MM.1S (cell line): Measurements from ENCODE around the gene CXADR.

Experiments
- DNase-seq: peaks from one replicate; pipeline ENCODE4 v3.0.0-alpha.2; 2015
- H2AFZ ChIP-seq: fragments of 300-600 bp; sonication (generic); 2 replicates; pipeline ENCODE4 v1.6.0; 2016; ENCODE audit warnings: antibody characterized with exemption, low read length
- H3F3A ChIP-seq: fragments of 300-600 bp; sonication (generic); 2 replicates; pipeline ENCODE4 v1.6.1; 2016; ENCODE audit warnings: mild to moderate bottlenecking, antibody characterized with exemption, low read length, moderate library complexity, mixed read lengths; ENCODE audit not compliant: insufficient read depth
- H3K27ac ChIP-seq: fragments of 300-600 bp; sonication (generic); 2 replicates; pipeline ENCODE4 v1.5.1; 2016; ENCODE audit warnings: mild to moderate bottlenecking, low read length
- H3K27me3 ChIP-seq: fragments of 300-600 bp; sonication (generic); replicated peaks from 2 replicates; pipeline ENCODE4 v1.6.0; 2016; ENCODE audit warnings: low read length; ENCODE audit not compliant: insufficient read depth
- H3K36me3 ChIP-seq: fragments of 300-600 bp; sonication (generic); replicated peaks from 2 replicates; pipeline ENCODE4 v1.6.1; 2016; ENCODE audit warnings: mild to moderate bottlenecking, low read length, mixed read lengths; ENCODE audit not compliant: insufficient read depth
- H3K4me1 ChIP-seq: fragments of 300-600 bp; sonication (generic); 2 replicates; pipeline ENCODE4 v1.6.1; 2016; ENCODE audit warnings: low read length, mixed read lengths
- H3K4me2 ChIP-seq: fragments of 300-600 bp; sonication (generic); 2 replicates; pipeline ENCODE4 v1.6.0; 2016; ENCODE audit warnings: low read depth, low read length
- H3K4me3 ChIP-seq: fragments of 300-600 bp; sonication (generic); 2 replicates; pipeline ENCODE4 v1.5.1; 2016; ENCODE audit warnings: low read length, mixed read lengths
- H3K79me2 ChIP-seq: fragments of 300-600 bp; sonication (generic); 2 replicates; pipeline ENCODE4 v1.6.1; 2016; ENCODE audit warnings: mixed run types, low read length, mixed read lengths
- H3K9ac ChIP-seq: fragments of 300-600 bp; sonication (generic); 2 replicates; pipeline ENCODE4 v1.6.1; 2016; ENCODE audit warnings: low read length, mixed read lengths
- H3K9me2 ChIP-seq: fragments of 300-600 bp; sonication (generic); replicated peaks from 2 replicates; pipeline ENCODE4 v1.6.1; 2016; ENCODE audit warnings: mild to moderate bottlenecking, low read length, mixed read lengths; ENCODE audit not compliant: insufficient read depth
- H3K9me3 ChIP-seq: fragments of 300-600 bp; sonication (generic); replicated peaks from 2 replicates; pipeline ENCODE4 v1.6.1; 2016; ENCODE audit warnings: mild to moderate bottlenecking, low read length, mixed read lengths; ENCODE audit not compliant: insufficient read depth
- H4K20me1 ChIP-seq: fragments of 300-600 bp; sonication (generic); 2 replicates; pipeline ENCODE4 v1.6.1; 2016; ENCODE audit warnings: mild to moderate bottlenecking, low read length, moderate library complexity, mixed read lengths; ENCODE audit not compliant: insufficient read depth
- CTCF ChIP-seq: fragments of 300-600 bp; sonication (generic); IDR thresholded peaks from 2 replicates; pipeline ENCODE4 v1.5.1; 2016; ENCODE audit warnings: antibody characterized with exemption, low read length, mixed read lengths
- EZH2 ChIP-seq: fragments of 300-600 bp; sonication (generic); optimal IDR thresholded peaks from 2 replicates; pipeline ENCODE3; 2017; ENCODE audit warnings: low read depth, mild to moderate bottlenecking, antibody characterized with exemption, low read length, mixed read lengths
- EZH2phosphoT487 ChIP-seq: fragments of 300-600 bp; sonication (generic); IDR thresholded peaks from 2 replicates; pipeline ENCODE4 v1.6.1; 2018; ENCODE audit warnings: antibody characterized with exemption, low read length

Gene CXADR

GRCh38 chr21:17529648-17530047, 16.8 kb downstream of the CXADR start:
- no peak overlapping the region for H2AFZ ChIP-seq
- TF ChIP-seq EZH2phosphoT487: no peak
- no peaks in the 10 kb centered on the region for H3F3A ChIP-seq
- no peaks in the 10 kb centered on the region for H3K9me2 ChIP-seq
- H3K4me1 ChIP-seq: no peaks in the 10 kb centered on the region
- H3K79me2 ChIP-seq: peaks cover 2% of the 10 kb centered on the region; the same call in 1 of the 2 replicates
- no peak overlapping the region for H3K4me3 ChIP-seq
- H3K27ac ChIP-seq: no peak overlapping the region
- H3K4me2 ChIP-seq: no peak overlapping the region
- no peaks in the 10 kb centered on the region for H3K36me3 ChIP-seq
- DNase-seq: no peak
- no peaks in the 10 kb centered on the region for H4K20me1 ChIP-seq
- no peaks in the 10 kb centered on the region for H3K27me3 ChIP-seq
- no peaks in the 10 kb centered on the region for H3K9me3 ChIP-seq
- no peak overlapping the region for H3K9ac ChIP-seq

GRCh38 chr21:17532292-17532691, 19.4 kb downstream of the CXADR start:
- no peak overlapping the region for H2AFZ ChIP-seq
- H3K79me2 ChIP-seq: peaks cover 2% of the 10 kb centered on the region; the same call in 1 of the 2 replicates
- no peaks in the 10 kb centered on the region for H3K36me3 ChIP-seq
- H3K4me1 ChIP-seq: no peaks in the 10 kb centered on the region
- TF ChIP-seq CTCF: no peak
- TF ChIP-seq EZH2: no peak
- no peak for TF ChIP-seq EZH2phosphoT487
- no peaks in the 10 kb centered on the region for H3K27me3 ChIP-seq
- no peaks in the 10 kb centered on the region for H3K9me3 ChIP-seq
- H3K4me3 ChIP-seq: no peak overlapping the region
- DNase-seq: no peak
- no peaks in the 10 kb centered on the region for H4K20me1 ChIP-seq
- no peaks in the 10 kb centered on the region for H3F3A ChIP-seq
- no peak overlapping the region for H3K4me2 ChIP-seq
- H3K9ac ChIP-seq: no peak overlapping the region
- no peaks in the 10 kb centered on the region for H3K9me2 ChIP-seq
- no peak overlapping the region for H3K27ac ChIP-seq

- Histone ChIP-seq H4K20me1 (no peaks in the 10 kb centered on the region), H3K27me3 (no peaks in the 10 kb centered on the region), H3K4me3 (no peak overlapping the region), H3K9me3 (no peaks in the 10 kb centered on the region), H3K36me3 (no peaks in the 10 kb centered on the region), H3K4me1 (no peaks in the 10 kb centered on the region), H3K9ac (no peak overlapping the region), H3K79me2 (no peaks in the 10 kb centered on the region), H3K27ac (no peak overlapping the region), H3K9me2 (no peaks in the 10 kb centered on the region), H3F3A (no peaks in the 10 kb centered on the region), H3K4me2 (no peak overlapping the region), H2AFZ (no peak overlapping the region)
- no peak for DNase-seq
- no peak for TF ChIP-seq EZH2phosphoT487
- TF ChIP-seq CTCF: no peak
- TF ChIP-seq EZH2: no peak
These were observed 23.5 kb downstream of the CXADR start for GRCh38 chr21:17536381-17536780.

- DNase-seq: no peak
- no peaks in the 10 kb centered on the region for H3K36me3 ChIP-seq
- no peak overlapping the region for H2AFZ ChIP-seq
- no peaks in the 10 kb centered on the region for H3K27me3 ChIP-seq
- no peak overlapping the region for H3K9ac ChIP-seq
- H3K9me2 ChIP-seq: no peaks in the 10 kb centered on the region
- no peak overlapping the region for H3K4me3 ChIP-seq
- H3K4me2 ChIP-seq: no peak overlapping the region
- H3K4me1 ChIP-seq: no peaks in the 10 kb centered on the region
- TF ChIP-seq CTCF (no peak), EZH2phosphoT487 (no peak), EZH2 (no peak)
- H3K27ac ChIP-seq: no peak overlapping the region
- H3K79me2 ChIP-seq: no peaks in the 10 kb centered on the region
- H3F3A ChIP-seq: no peaks in the 10 kb centered on the region
- no peaks in the 10 kb centered on the region for H4K20me1 ChIP-seq
- no peaks in the 10 kb centered on the region for H3K9me3 ChIP-seq
These were observed 24.5 kb downstream of the CXADR start for GRCh38 chr21:17537299-17537698.
